H1 (cell line): ENCODE results near the gene VMA21. TPM values are rescaled to one million over a fixed set of nuclear protein-coding genes. Genes with fewer than 3 reads are reported as not detected.

ENCODE experiments used
- CTCF ChIA-PET: fragments of 300-600 bp; sonication (Branson Sonifier 250); formaldehyde crosslinking; loops from one replicate; lab custom pipeline; 2021; ENCODE audit not compliant: partially characterized antibody; lab: Charles Lee
- POLR2A ChIA-PET: fragments of 300-600 bp; sonication (Branson Sonifier 250); formaldehyde crosslinking; loops from one replicate; lab custom pipeline; 2021; ENCODE audit warnings: inconsistent platforms; ENCODE audit not compliant: partially characterized antibody; lab: Charles Lee
- DNase-seq, 2 experiments: peaks; one replicate each; pipeline versions ENCODE4 v3.0.0 to v3.0.0-alpha.2; 2010 to 2022; ENCODE audit warnings: low spot score in 2 of 2, low read depth in 1 of 2, mixed read lengths in 1 of 2
- FAIRE-seq: peaks from 2 replicates; lab custom pipeline; 2011; peaks lifted over from hg19 to GRCh38; lab: Jason Lieb, UNC
- H2AFZ ChIP-seq: 2 replicates; pipeline ENCODE4 v1.8.1; 2012; ENCODE audit warnings: low read length, inconsistent platforms
- H2AK5ac ChIP-seq: 2 replicates; pipeline ENCODE4 v1.6.1; 2013; ENCODE audit warnings: low read depth, low read length
- H2BK120ac ChIP-seq: replicated peaks from 2 replicates; pipeline ENCODE3; 2013; ENCODE audit warnings: low read depth, low read length, inconsistent platforms
- H2BK12ac ChIP-seq: 2 replicates; pipeline ENCODE4 v1.6.1; 2013; ENCODE audit warnings: low read depth, low read length
- H2BK15ac ChIP-seq: 2 replicates; pipeline ENCODE4 v1.6.1; 2013; ENCODE audit warnings: low read length
- H2BK20ac ChIP-seq: 2 replicates; pipeline ENCODE4 v1.6.1; 2013; ENCODE audit warnings: low read length
- H2BK5ac ChIP-seq: 2 replicates; pipeline ENCODE4 v1.6.1; 2013; ENCODE audit warnings: low read depth, low read length
- H3K14ac ChIP-seq: 2 replicates; pipeline ENCODE4 v1.6.1; 2013; ENCODE audit warnings: inconsistent platforms; ENCODE audit not compliant: insufficient read length
- H3K18ac ChIP-seq: 2 replicates; pipeline ENCODE4 v1.6.1; 2013; ENCODE audit warnings: low read length; ENCODE audit errors: extremely low read depth
- H3K23ac ChIP-seq: 2 replicates; pipeline ENCODE4 v1.6.1; 2013; ENCODE audit warnings: inconsistent platforms; ENCODE audit not compliant: insufficient read length
- H3K23me2 ChIP-seq: 2 replicates; pipeline ENCODE4 v1.6.1; 2013; ENCODE audit warnings: low read depth, low read length
- H3K27ac ChIP-seq: 2 replicates; pipeline ENCODE4 v1.6.1; 2011; ENCODE audit warnings: low read depth, low read length, inconsistent platforms
- H3K27me3 ChIP-seq, 4 experiments: replicated peaks in 1 of 4; 1 replicate in 1 of 4; 2 replicates in 3 of 4; pipeline versions ENCODE4 v1.6.1 to v1.8.1; 2011 to 2013; ENCODE audit warnings: low read length in 3 of 4, mild to moderate bottlenecking in 3 of 4, inconsistent platforms in 2 of 4, mixed read lengths in 2 of 4, moderate library complexity in 1 of 4; ENCODE audit not compliant: control insufficient read depth in 3 of 4, insufficient read depth in 3 of 4; ENCODE audit errors: extremely low read depth in 1 of 4
- H3K36me3 ChIP-seq, 4 experiments: 2 replicates each; pipeline versions ENCODE4 v1.6.1 to v1.8.1; 2011 to 2013; ENCODE audit warnings: mild to moderate bottlenecking in 4 of 4, low read length in 3 of 4, moderate library complexity in 2 of 4, control low read depth in 1 of 4, inconsistent platforms in 1 of 4; ENCODE audit not compliant: insufficient read depth in 4 of 4, control insufficient read depth in 2 of 4
- H3K4ac ChIP-seq: replicated peaks from 2 replicates; pipeline ENCODE3; 2013; ENCODE audit warnings: low read length, low read depth, mixed read lengths, inconsistent platforms; ENCODE audit not compliant: insufficient read length
- H3K4me1 ChIP-seq, 4 experiments: replicated peaks in 1 of 4; 1 replicate in 1 of 4; 2 replicates in 3 of 4; pipeline versions ENCODE4 v1.6.1 to v1.8.1; 2011 to 2013; ENCODE audit warnings: low read length in 3 of 4, inconsistent platforms in 2 of 4, mixed read lengths in 1 of 4; ENCODE audit not compliant: insufficient read depth in 4 of 4, control insufficient read depth in 3 of 4
- H3K4me2 ChIP-seq, 2 experiments: 2 replicates each; pipeline versions ENCODE4 v1.6.1 to v1.8.1; 2011 to 2013; ENCODE audit warnings: low read depth in 2 of 2, low read length in 2 of 2, control low read depth in 1 of 2, inconsistent platforms in 1 of 2, mild to moderate bottlenecking in 1 of 2; ENCODE audit not compliant: insufficient read depth in 1 of 2
- H3K4me3 ChIP-seq, 4 experiments: fragments of 200-600, 300-600 bp in 1 of 4; sonication (generic), shearing (Covaris generic), sonication (Bioruptor Twin) in 1 of 4; 2 replicates each; pipeline versions ENCODE4 v1.5.1 to v1.8.1; 2011 to 2016; ENCODE audit warnings: low read length in 4 of 4, low read depth in 3 of 4, control low read depth in 2 of 4, inconsistent platforms in 2 of 4, mild to moderate bottlenecking in 2 of 4, mixed read lengths in 1 of 4, moderate library complexity in 1 of 4; ENCODE audit not compliant: insufficient read depth in 2 of 4; ENCODE audit errors: extremely low read depth in 1 of 4
- H3K56ac ChIP-seq: replicated peaks from 2 replicates; pipeline ENCODE3; 2013; ENCODE audit warnings: low read depth, mild to moderate bottlenecking, mixed read lengths, low read length, inconsistent platforms; ENCODE audit not compliant: insufficient read length
- H3K79me1 ChIP-seq: 2 replicates; pipeline ENCODE4 v1.6.1; 2013; ENCODE audit warnings: low read depth, low read length, control low read depth
- H3K79me2 ChIP-seq, 2 experiments: 2 replicates each; pipeline versions ENCODE4 v1.6.1 to v1.8.1; 2012 to 2013; ENCODE audit warnings: low read length in 2 of 2, mild to moderate bottlenecking in 2 of 2, inconsistent platforms in 1 of 2; ENCODE audit not compliant: insufficient read depth in 2 of 2, control insufficient read depth in 1 of 2
- H3K9ac ChIP-seq, 4 experiments: replicated peaks in 1 of 4; 1 replicate in 1 of 4; 2 replicates in 3 of 4; pipeline versions ENCODE4 v1.6.1 to v1.8.1; 2011 to 2013; ENCODE audit warnings: low read depth in 3 of 4, low read length in 3 of 4, control low read depth in 2 of 4, mild to moderate bottlenecking in 2 of 4, moderate library complexity in 2 of 4, inconsistent platforms in 1 of 4; ENCODE audit errors: extremely low read depth in 1 of 4
- H3K9me3 ChIP-seq, 2 experiments: 2 replicates each; pipeline versions ENCODE4 v1.6.1 to v1.8.1; 2012 to 2013; ENCODE audit warnings: mild to moderate bottlenecking in 2 of 2, moderate library complexity in 2 of 2, control low read depth in 1 of 2, inconsistent platforms in 1 of 2, low read depth in 1 of 2, low read length in 1 of 2, mixed read lengths in 1 of 2; ENCODE audit not compliant: insufficient read depth in 2 of 2
- H4K20me1 ChIP-seq, 2 experiments: replicated peaks in 1 of 2; 2 replicates each; pipeline versions ENCODE3 to v1.8.1; 2011 to 2013; ENCODE audit warnings: inconsistent platforms in 2 of 2, low read length in 2 of 2, mild to moderate bottlenecking in 1 of 2; ENCODE audit not compliant: insufficient read depth in 2 of 2, control insufficient read depth in 1 of 2
- H4K5ac ChIP-seq: 2 replicates; pipeline ENCODE4 v1.6.1; 2013; ENCODE audit warnings: low read length, low read depth, mixed read lengths, inconsistent platforms; ENCODE audit not compliant: insufficient read length
- H4K8ac ChIP-seq: 2 replicates; pipeline ENCODE4 v1.8.0; 2013; ENCODE audit warnings: mild to moderate bottlenecking, moderate library complexity, low read length, inconsistent platforms; ENCODE audit not compliant: insufficient read depth; ENCODE audit errors: extremely low read depth
- H4K91ac ChIP-seq: replicated peaks from 2 replicates; pipeline ENCODE3; 2013; ENCODE audit warnings: low read length, mixed read lengths, inconsistent platforms; ENCODE audit not compliant: insufficient read length
- BRCA1 ChIP-seq: IDR thresholded peaks from 2 replicates; pipeline ENCODE4 v1.6.1; 2012; ENCODE audit warnings: low read depth, low read length, improper control_type of control experiment
- CEBPB ChIP-seq: IDR thresholded peaks from 2 replicates; pipeline ENCODE4 v1.6.1; 2012; ENCODE audit warnings: low read depth, low read length
- EGR1 ChIP-seq: IDR thresholded peaks from 2 replicates; pipeline ENCODE4 v1.6.1; 2011; ENCODE audit warnings: low read depth, low read length, borderline replicate concordance
- EZH2 ChIP-seq: fragments of 200-600 bp; sonication (generic); IDR thresholded peaks from 2 replicates; pipeline ENCODE4 v1.7.1; 2012; ENCODE audit warnings: low read depth, mild to moderate bottlenecking, moderate library complexity, low read length, inconsistent platforms; ENCODE audit not compliant: severe bottlenecking
- GTF2F1 ChIP-seq: IDR thresholded peaks from 2 replicates; pipeline ENCODE4 v1.6.1; 2012; ENCODE audit warnings: low read depth, low read length, improper control_type of control experiment, borderline replicate concordance
- JUN ChIP-seq: IDR thresholded peaks from 2 replicates; pipeline ENCODE4 v1.6.1; 2011; ENCODE audit warnings: low read depth, mild to moderate bottlenecking, improper control_type of control experiment, low read length
- JUND ChIP-seq: IDR thresholded peaks from 2 replicates; pipeline ENCODE4 v1.6.1; 2011; ENCODE audit warnings: mild to moderate bottlenecking, improper control_type of control experiment, low read length
- KDM5A ChIP-seq: fragments of 200-600 bp; IDR thresholded peaks from 2 replicates; pipeline ENCODE4 v1.7.1; 2012; ENCODE audit warnings: mild to moderate bottlenecking, low read length, inconsistent platforms, mixed read lengths
- NANOG ChIP-seq: IDR thresholded peaks from 2 replicates; pipeline ENCODE4 v1.6.1; 2011; ENCODE audit warnings: low read length, low read depth, mild to moderate bottlenecking, inconsistent platforms; ENCODE audit not compliant: insufficient read depth, poor library complexity, severe bottlenecking
- NRF1 ChIP-seq: IDR thresholded peaks from 2 replicates; pipeline ENCODE4 v1.6.1; 2011; ENCODE audit warnings: mild to moderate bottlenecking, low read depth, low read length, improper control_type of control experiment
- PHF8 ChIP-seq: fragments of 200-600 bp; sonication (generic); conservative IDR thresholded peaks from 2 replicates; pipeline ENCODE4 v1.7.1; 2012; ENCODE audit warnings: low read depth, mild to moderate bottlenecking, inconsistent platforms, low read length, moderate library complexity
- SIRT6 ChIP-seq: IDR thresholded peaks from one replicate; pipeline ENCODE4 v1.7.1; 2012; ENCODE audit warnings: low read length, inconsistent platforms
- SP4 ChIP-seq: IDR thresholded peaks from 2 replicates; pipeline ENCODE4 v1.6.1; 2012; ENCODE audit warnings: low read length, inconsistent platforms
- SRF ChIP-seq: IDR thresholded peaks from 2 replicates; pipeline ENCODE4 v1.6.1; 2011; ENCODE audit warnings: mild to moderate bottlenecking, low read depth, low read length, moderate library complexity
- TBP ChIP-seq: IDR thresholded peaks from 2 replicates; pipeline ENCODE4 v1.6.1; 2011; ENCODE audit warnings: low read depth, low read length, improper control_type of control experiment
- YY1 ChIP-seq: IDR thresholded peaks from 2 replicates; pipeline ENCODE4 v1.6.1; 2011; ENCODE audit warnings: low read depth, mild to moderate bottlenecking, low read length
- ZNF274 ChIP-seq: IDR thresholded peaks from 2 replicates; pipeline ENCODE4 v1.7.0; 2012; ENCODE audit warnings: low read length, borderline replicate concordance; ENCODE audit errors: extremely low read depth
- WGBS, 2 experiments: shearing (Covaris generic) in 1 of 2; methylation state at CpG; one replicate each; pipeline versions ENCODE4 v1.1.6 to v1.1.7; 2013 to 2015; ENCODE audit warnings: low lambda C conversion rate in 2 of 2, mixed read lengths in 2 of 2, inconsistent platforms in 1 of 2, low coverage in 1 of 2, missing lambda C conversion rate in 1 of 2; ENCODE audit not compliant: insufficient replicate concordance in 2 of 2, insufficient coverage in 1 of 2, insufficient read length in 1 of 2; ENCODE audit errors: extremely low coverage in 1 of 2, missing lambda C conversion rate in 1 of 2; 5-methylcytosine and 5-hydroxymethylcytosine counted together
- polyA plus RNA-seq, 7 experiments: library from polyadenylated mRNA; depleted of rRNA in 3 of 7; stranded (reverse) in 5 of 7; unstranded in 2 of 7; fragments of >200 nt in 5 of 7; fragments of 200-250 nt in 2 of 7; gene quantifications; 1 replicate in 5 of 7; 2 replicates in 1 of 7; 4 replicates in 1 of 7; pipeline versions ENCODE4 v1.2.1 to v1.2.3, GENCODE V29; 2011 to 2013; ENCODE audit warnings: missing spikeins in 2 of 7, mixed read lengths in 2 of 7
- total RNA-seq: library from RNA; stranded (reverse); fragmentation: NEBNext Ultra II Directional; extraction: Animal tissue kit (Norgen Biotek cat#: 25700); gene quantifications from 2 replicates; pipeline ENCODE4 v1.2.1, GENCODE V29; 2021

VMA21 gene
- total and polyA plus RNA-seq, 2 of the 8 experiments (the other 6 are each of a cell fraction or from before 2014, with no cell fraction given) = 25.8 to 65.4 TPM

DNA sequence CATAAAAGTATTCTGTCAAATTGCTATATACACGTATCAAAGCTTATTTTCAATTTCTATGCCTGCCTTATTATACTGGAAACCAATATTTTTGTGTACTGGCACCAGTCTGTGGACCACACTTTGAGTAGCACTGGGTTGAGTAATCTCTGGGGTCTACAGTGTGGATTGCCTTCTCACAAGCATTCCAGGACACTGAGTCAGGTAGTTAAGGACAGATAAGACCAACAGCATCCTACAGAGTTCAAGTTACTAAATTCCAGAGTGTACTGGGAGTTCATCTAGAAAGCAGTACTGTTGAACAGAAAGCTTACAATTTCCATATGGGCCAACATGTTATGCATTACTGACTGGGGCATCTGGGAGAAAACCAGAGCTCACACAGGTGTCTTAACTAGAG, 61.8 kb downstream of the VMA21 start:
- no peak overlapping the region for H4K5ac ChIP-seq
- FAIRE-seq = no peak
- 87% methylated on average over 1 of the region's 1 CpG; no CpG with 5 or more reads in 1 of the 2 experiments for WGBS, 2 experiments
- TF ChIP-seq ZNF274 = no peak
- TF ChIP-seq TBP = no peak
- no peak for TF ChIP-seq SIRT6
- TF ChIP-seq GTF2F1 = no peak
- TF ChIP-seq EGR1 = no peak
- TF ChIP-seq CEBPB = no peak
- no peak for TF ChIP-seq JUN
- TF ChIP-seq SRF = no peak
- no peak for TF ChIP-seq YY1
- no peak for TF ChIP-seq EZH2
- TF ChIP-seq PHF8 = no peak
- no peak for TF ChIP-seq NANOG
- no peak for TF ChIP-seq SP4
- TF ChIP-seq BRCA1 = no peak
- TF ChIP-seq JUND = no peak
- TF ChIP-seq NRF1 = no peak
- no peak for TF ChIP-seq KDM5A

More for the DNA sequence above, 61.8 kb downstream of the VMA21 start:
- ChIA-PET CTCF (no interaction called here), POLR2A (no interaction called here)
- no peak for DNase-seq
- Histone ChIP-seq H3K9ac (no peak overlapping the region), H4K91ac (no peak overlapping the region), H3K4me2 (no peak overlapping the region), H3K9me3 (no peaks in the 10 kb centered on the region), H3K4ac (no peak overlapping the region), H3K27me3 (no peaks in the 10 kb centered on the region), H3K4me3 (no peak overlapping the region), H2BK5ac (no peak overlapping the region), H2BK120ac (no peak overlapping the region), H4K20me1 (no peaks in the 10 kb centered on the region), H3K18ac (no peak overlapping the region), H2BK20ac (no peak overlapping the region), H2AK5ac (no peak overlapping the region), H2AFZ (no peak overlapping the region), H3K4me1 (no peaks in the 10 kb centered on the region), H3K23me2 (no peaks in the 10 kb centered on the region), H4K8ac (no peak overlapping the region), H3K27ac (no peak overlapping the region), H3K23ac (no peak overlapping the region), H2BK12ac (no peak overlapping the region), H3K79me2 (no peaks in the 10 kb centered on the region), H2BK15ac (no peak overlapping the region), H3K36me3 (no peaks in the 10 kb centered on the region), H3K56ac (no peak overlapping the region), H3K14ac (no peak overlapping the region), H3K79me1 (no peaks in the 10 kb centered on the region)
